Epithelial cell of prostate (primary cell): ENCODE results near the gene PIP5K1C.
"Not testable (repeated sequence)": the region's sequence is repeated elsewhere in the genome, so short reads cannot be mapped to it uniquely, and the experiment has no call there.

Experiments used
- DNase-seq: peaks from one replicate; pipeline ENCODE4 v3.0.0-alpha.2; 2011; ENCODE audit warnings: low read depth, low spot score
- H3K27ac ChIP-seq: fragments of 450-650 bp; 2 replicates; pipeline ENCODE4 v1.5.1; 2017; ENCODE audit warnings: mild to moderate bottlenecking

The PIP5K1C gene

GRCh38 chr19:3648037-3648905, 52.0 kb downstream of the PIP5K1C start:
- DNase-seq, result no peak

GRCh38 chr19:3647102-3647501, 53.2 kb downstream of the PIP5K1C start:
- H3K27ac ChIP-seq, DNase-seq: not testable (repeated sequence)

More at GRCh38 chr19:3648037-3648905, 52.0 kb downstream of the PIP5K1C start:
- no peak overlapping the region for H3K27ac ChIP-seq

- DNase-seq, result no peak
These were observed 53.8 kb downstream of the PIP5K1C start for GRCh38 chr19:3646336-3647092.

GRCh38 chr19:3645726-3646125, 54.5 kb downstream of the PIP5K1C start:
- H3K27ac ChIP-seq, result no peak overlapping the region

More at GRCh38 chr19:3646336-3647092, 53.8 kb downstream of the PIP5K1C start:
- no peak overlapping the region for H3K27ac ChIP-seq

GRCh38 chr19:3645067-3645396, 55.2 kb downstream of the PIP5K1C start:
- no peak overlapping the region for H3K27ac ChIP-seq
- no peak for DNase-seq

More at GRCh38 chr19:3645726-3646125, 54.5 kb downstream of the PIP5K1C start:
- DNase-seq, result no peak

- H3K27ac ChIP-seq, result no peak overlapping the region
- no peak for DNase-seq
These were observed 55.8 kb downstream of the PIP5K1C start for GRCh38 chr19:3644351-3645066.

- no peak overlapping the region for H3K27ac ChIP-seq
- DNase-seq, result no peak
These were observed 56.5 kb downstream of the PIP5K1C start for GRCh38 chr19:3643674-3644313.

- H3K27ac ChIP-seq, result no peak overlapping the region
- DNase-seq, result no peak
These were observed 57.1 kb downstream of the PIP5K1C start for GRCh38 chr19:3642987-3643673.

- H3K27ac ChIP-seq, result no peak overlapping the region
- DNase-seq, result no peak
These were observed 58.0 kb downstream of the PIP5K1C start for GRCh38 chr19:3642296-3642695.

- no peak overlapping the region for H3K27ac ChIP-seq
- no peak for DNase-seq
These were observed 58.6 kb downstream of the PIP5K1C start for GRCh38 chr19:3641515-3642269.

GRCh38 chr19:3639479-3639878, 60.8 kb downstream of the PIP5K1C start:
- DNase-seq, result no peak
- H3K27ac ChIP-seq, result no peak overlapping the region

- no peak for DNase-seq
- H3K27ac ChIP-seq, result no peak overlapping the region
These were observed 61.8 kb downstream of the PIP5K1C start for GRCh38 chr19:3638208-3639193.

- DNase-seq, result no peak
These were observed 62.6 kb downstream of the PIP5K1C start for GRCh38 chr19:3637621-3638020.

GRCh38 chr19:3636962-3637361, 63.3 kb downstream of the PIP5K1C start:
- no peak overlapping the region for H3K27ac ChIP-seq
- DNase-seq, result no peak

More at GRCh38 chr19:3637621-3638020, 62.6 kb downstream of the PIP5K1C start:
- H3K27ac ChIP-seq, result no peak overlapping the region

GRCh38 chr19:3636506-3636905, 63.8 kb downstream of the PIP5K1C start:
- H3K27ac ChIP-seq, result no peak overlapping the region
- no peak for DNase-seq

GRCh38 chr19:3634496-3635045, 65.7 kb downstream of the PIP5K1C start:
- no peak for DNase-seq
- no peak overlapping the region for H3K27ac ChIP-seq

GRCh38 chr19:3633559-3633988, 66.7 kb downstream of the PIP5K1C start:
- DNase-seq, result no peak
- H3K27ac ChIP-seq, result no peak overlapping the region
